ENCODE data around the gene POLR2J. TPM values are rescaled to one million over a fixed set of nuclear protein-coding genes. Genes with fewer than 3 reads are reported as not detected.
A peak's percentile ranks its signal among the peaks of the same experiment; 100 is the strongest.

Gene POLR2J
- total and polyA plus RNA-seq, 4 donors, result 9.6 to 50.3 (median 30.5) TPM

DNA sequence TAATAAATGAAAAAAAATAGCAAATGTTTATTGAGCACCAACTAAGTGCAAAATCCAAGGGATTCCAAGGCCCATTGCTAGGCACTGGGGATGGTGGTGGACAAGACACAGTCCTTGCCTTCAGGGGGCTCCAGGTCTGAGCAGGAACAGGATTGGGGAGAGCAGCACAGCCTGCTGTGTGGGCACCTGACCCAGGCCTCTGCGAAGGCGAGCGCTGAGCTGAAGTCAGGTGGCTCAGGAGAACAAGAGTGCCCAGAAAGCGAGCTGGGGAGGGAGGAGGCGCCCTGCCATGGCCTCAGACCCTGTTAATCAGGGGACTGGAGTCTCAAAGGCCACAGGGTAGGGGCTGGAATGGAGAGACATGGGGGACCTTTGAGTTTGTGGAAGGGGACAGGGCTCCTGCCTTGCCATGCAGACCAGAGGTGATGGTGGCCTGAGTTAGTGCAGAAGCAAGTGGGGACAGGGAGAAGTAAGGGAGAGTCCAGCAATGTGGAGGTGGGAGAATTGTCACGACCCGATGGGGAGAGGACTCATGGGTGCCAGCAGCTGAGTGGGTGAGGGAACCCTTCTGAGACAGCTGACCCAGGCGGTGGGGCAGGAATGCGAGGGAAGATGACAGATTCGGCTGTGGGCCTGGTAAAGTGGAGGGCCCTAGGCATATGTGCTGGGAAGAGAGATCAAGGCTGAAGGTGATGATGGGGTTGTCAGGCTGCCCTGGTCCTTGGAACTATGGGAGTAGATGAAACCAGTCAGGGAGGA lies 49.4 kb downstream of the POLR2J start:
- Histone ChIP-seq H3K9ac (ENCODE audit: low read depth in 1 of 2, low read length in 2 of 2) (no peak overlapping the region), H3K36me3 (ENCODE audit: control insufficient read depth in 4 of 4, insufficient read depth in 3 of 4, low read depth in 1 of 4, low read length in 3 of 4) (peaks cover 2 to 24% (median 5%) of the 10 kb centered on the region in 4 donors), H3K4me3 (ENCODE audit: low read depth in 1 of 3, low read length in 3 of 3) (no peak overlapping the region), H3K9me3 (ENCODE audit: control insufficient read depth in 4 of 4, low read length in 3 of 4) (no peaks in the 10 kb centered on the region), H3K27me3 (ENCODE audit: control insufficient read depth in 4 of 4, insufficient read depth in 4 of 4, low read length in 3 of 4) (no peaks in the 10 kb centered on the region), H3K27ac (ENCODE audit: low read depth in 1 of 2, low read length in 2 of 2) (no peak overlapping the region), H3K4me1 (ENCODE audit: control insufficient read depth in 4 of 4, insufficient read depth in 4 of 4, low read length in 3 of 4) (peaks cover 0 to 14% (median 11%) of the 10 kb centered on the region in 4 donors)
- WGBS, result 96% methylated on average over 10 of the region's 10 CpGs
- TF ChIP-seq JUND (IDR thresholded peaks at IDR 0.05), result no peak
- no peak for TF ChIP-seq FOXA1 (IDR thresholded peaks at IDR 0.05)
- no peak for TF ChIP-seq HNF4G (IDR thresholded peaks at IDR 0.05)
- TF ChIP-seq RXRA (IDR thresholded peaks at IDR 0.05), result no peak
- TF ChIP-seq, protein P1, sequence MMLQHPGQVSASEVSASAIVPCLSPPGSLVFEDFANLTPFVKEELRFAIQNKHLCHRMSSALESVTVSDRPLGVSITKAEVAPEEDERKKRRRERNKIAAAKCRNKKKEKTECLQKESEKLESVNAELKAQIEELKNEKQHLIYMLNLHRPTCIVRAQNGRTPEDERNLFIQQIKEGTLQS (IDR thresholded peaks at IDR 0.05), result no peak
- no peak for TF ChIP-seq YY1 (IDR thresholded peaks at IDR 0.05)
- TF ChIP-seq, protein P2, sequence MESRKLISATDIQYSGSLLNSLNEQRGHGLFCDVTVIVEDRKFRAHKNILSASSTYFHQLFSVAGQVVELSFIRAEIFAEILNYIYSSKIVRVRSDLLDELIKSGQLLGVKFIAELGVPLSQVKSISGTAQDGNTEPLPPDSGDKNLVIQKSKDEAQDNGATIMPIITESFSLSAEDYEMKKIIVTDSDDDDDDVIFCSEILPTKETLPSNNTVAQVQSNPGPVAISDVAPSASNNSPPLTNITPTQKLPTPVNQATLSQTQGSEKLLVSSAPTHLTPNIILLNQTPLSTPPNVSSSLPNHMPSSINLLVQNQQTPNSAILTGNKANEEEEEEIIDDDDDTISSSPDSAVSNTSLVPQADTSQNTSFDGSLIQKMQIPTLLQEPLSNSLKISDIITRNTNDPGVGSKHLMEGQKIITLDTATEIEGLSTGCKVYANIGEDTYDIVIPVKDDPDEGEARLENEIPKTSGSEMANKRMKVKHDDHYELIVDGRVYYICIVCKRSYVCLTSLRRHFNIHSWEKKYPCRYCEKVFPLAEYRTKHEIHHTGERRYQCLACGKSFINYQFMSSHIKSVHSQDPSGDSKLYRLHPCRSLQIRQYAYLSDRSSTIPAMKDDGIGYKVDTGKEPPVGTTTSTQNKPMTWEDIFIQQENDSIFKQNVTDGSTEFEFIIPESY (IDR thresholded peaks at IDR 0.05), result no peak
- DNase-seq (ENCODE audit: low spot score), result no peak

DNA sequence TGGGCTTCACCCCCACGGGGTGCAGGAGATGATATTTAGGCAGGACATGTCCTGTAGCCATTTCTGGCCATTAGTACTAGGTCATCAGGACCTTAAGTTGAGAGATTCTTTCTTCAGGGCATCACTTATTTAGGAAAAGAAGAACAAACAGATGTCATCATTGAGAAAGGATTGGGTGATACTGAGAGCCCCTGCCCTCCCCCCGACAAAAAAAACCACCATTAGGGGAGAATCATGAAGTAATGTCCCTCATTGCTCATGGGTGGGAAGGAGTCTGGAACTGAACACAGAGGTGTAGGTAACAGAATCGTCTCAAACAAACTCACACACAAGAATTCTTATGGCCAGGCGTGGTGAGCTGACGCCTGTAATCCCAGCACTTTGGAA lies 51.7 kb downstream of the POLR2J start:
- Histone ChIP-seq H3K9ac (ENCODE audit: low read depth in 1 of 2, low read length in 2 of 2) (peak overlapping the region in 1 of 2 donors; percentile 74), H3K36me3 (ENCODE audit: control insufficient read depth in 4 of 4, insufficient read depth in 3 of 4, low read depth in 1 of 4, low read length in 3 of 4) (peaks cover 2 to 27% (median 5%) of the 10 kb centered on the region in 4 donors), H3K9me3 (ENCODE audit: control insufficient read depth in 4 of 4, low read length in 3 of 4) (no peaks in the 10 kb centered on the region), H3K4me3 (ENCODE audit: low read depth in 1 of 3, low read length in 3 of 3) (no peak overlapping the region), H3K27me3 (ENCODE audit: control insufficient read depth in 4 of 4, insufficient read depth in 4 of 4, low read length in 3 of 4) (no peaks in the 10 kb centered on the region), H3K27ac (ENCODE audit: low read depth in 1 of 2, low read length in 2 of 2) (peak overlapping the region; percentile 70 to 77), H3K4me1 (ENCODE audit: control insufficient read depth in 4 of 4, insufficient read depth in 4 of 4, low read length in 3 of 4) (peaks cover 0 to 2% (median 0%) of the 10 kb centered on the region in 4 donors)
- DNase-seq (ENCODE audit: low spot score), result no peak
- no peak for TF ChIP-seq YY1 (IDR thresholded peaks at IDR 0.05)
- no peak for TF ChIP-seq TAF1 (conservative IDR thresholded peaks at IDR 0.05)
- TF ChIP-seq RXRA (IDR thresholded peaks at IDR 0.05), result no peak
- no peak for TF ChIP-seq NR2F2 (IDR thresholded peaks at IDR 0.05)
- no peak for TF ChIP-seq EGR1 (IDR thresholded peaks at IDR 0.05; ENCODE audit: low read depth in 2 of 2)
- TF ChIP-seq RAD21 (IDR thresholded peaks at IDR 0.05), result no peak
- TF ChIP-seq, protein P3, sequence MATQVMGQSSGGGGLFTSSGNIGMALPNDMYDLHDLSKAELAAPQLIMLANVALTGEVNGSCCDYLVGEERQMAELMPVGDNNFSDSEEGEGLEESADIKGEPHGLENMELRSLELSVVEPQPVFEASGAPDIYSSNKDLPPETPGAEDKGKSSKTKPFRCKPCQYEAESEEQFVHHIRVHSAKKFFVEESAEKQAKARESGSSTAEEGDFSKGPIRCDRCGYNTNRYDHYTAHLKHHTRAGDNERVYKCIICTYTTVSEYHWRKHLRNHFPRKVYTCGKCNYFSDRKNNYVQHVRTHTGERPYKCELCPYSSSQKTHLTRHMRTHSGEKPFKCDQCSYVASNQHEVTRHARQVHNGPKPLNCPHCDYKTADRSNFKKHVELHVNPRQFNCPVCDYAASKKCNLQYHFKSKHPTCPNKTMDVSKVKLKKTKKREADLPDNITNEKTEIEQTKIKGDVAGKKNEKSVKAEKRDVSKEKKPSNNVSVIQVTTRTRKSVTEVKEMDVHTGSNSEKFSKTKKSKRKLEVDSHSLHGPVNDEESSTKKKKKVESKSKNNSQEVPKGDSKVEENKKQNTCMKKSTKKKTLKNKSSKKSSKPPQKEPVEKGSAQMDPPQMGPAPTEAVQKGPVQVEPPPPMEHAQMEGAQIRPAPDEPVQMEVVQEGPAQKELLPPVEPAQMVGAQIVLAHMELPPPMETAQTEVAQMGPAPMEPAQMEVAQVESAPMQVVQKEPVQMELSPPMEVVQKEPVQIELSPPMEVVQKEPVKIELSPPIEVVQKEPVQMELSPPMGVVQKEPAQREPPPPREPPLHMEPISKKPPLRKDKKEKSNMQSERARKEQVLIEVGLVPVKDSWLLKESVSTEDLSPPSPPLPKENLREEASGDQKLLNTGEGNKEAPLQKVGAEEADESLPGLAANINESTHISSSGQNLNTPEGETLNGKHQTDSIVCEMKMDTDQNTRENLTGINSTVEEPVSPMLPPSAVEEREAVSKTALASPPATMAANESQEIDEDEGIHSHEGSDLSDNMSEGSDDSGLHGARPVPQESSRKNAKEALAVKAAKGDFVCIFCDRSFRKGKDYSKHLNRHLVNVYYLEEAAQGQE (IDR thresholded peaks at IDR 0.05), result no peak
- no peak for TF ChIP-seq GABPA (IDR thresholded peaks at IDR 0.05 in 1 of 2, conservative IDR thresholded peaks at IDR 0.05 in 1 of 2)
- TF ChIP-seq, protein P1 (IDR thresholded peaks at IDR 0.05), result no peak
- no peak for TF ChIP-seq FOXA1 (IDR thresholded peaks at IDR 0.05)
- no peak for TF ChIP-seq SP1 (IDR thresholded peaks at IDR 0.05)
- no peak for TF ChIP-seq HNF4G (IDR thresholded peaks at IDR 0.05)
- TF ChIP-seq FOXA2 (IDR thresholded peaks at IDR 0.05), result no peak
- TF ChIP-seq, protein P4, sequence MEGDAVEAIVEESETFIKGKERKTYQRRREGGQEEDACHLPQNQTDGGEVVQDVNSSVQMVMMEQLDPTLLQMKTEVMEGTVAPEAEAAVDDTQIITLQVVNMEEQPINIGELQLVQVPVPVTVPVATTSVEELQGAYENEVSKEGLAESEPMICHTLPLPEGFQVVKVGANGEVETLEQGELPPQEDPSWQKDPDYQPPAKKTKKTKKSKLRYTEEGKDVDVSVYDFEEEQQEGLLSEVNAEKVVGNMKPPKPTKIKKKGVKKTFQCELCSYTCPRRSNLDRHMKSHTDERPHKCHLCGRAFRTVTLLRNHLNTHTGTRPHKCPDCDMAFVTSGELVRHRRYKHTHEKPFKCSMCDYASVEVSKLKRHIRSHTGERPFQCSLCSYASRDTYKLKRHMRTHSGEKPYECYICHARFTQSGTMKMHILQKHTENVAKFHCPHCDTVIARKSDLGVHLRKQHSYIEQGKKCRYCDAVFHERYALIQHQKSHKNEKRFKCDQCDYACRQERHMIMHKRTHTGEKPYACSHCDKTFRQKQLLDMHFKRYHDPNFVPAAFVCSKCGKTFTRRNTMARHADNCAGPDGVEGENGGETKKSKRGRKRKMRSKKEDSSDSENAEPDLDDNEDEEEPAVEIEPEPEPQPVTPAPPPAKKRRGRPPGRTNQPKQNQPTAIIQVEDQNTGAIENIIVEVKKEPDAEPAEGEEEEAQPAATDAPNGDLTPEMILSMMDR (IDR thresholded peaks at IDR 0.05; ENCODE audit: low read depth, low read length, missing input control), result no peak
- TF ChIP-seq, protein P2 (IDR thresholded peaks at IDR 0.05), result no peak
- no peak for TF ChIP-seq JUND (IDR thresholded peaks at IDR 0.05)
- TF ChIP-seq, protein P5, sequence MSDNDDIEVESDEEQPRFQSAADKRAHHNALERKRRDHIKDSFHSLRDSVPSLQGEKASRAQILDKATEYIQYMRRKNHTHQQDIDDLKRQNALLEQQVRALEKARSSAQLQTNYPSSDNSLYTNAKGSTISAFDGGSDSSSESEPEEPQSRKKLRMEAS (IDR thresholded peaks at IDR 0.05), result no peak
- no peak for TF ChIP-seq HNF4A (conservative IDR thresholded peaks at IDR 0.05)
- WGBS, result 88% methylated on average over 5 of the region's 5 CpGs
